ENCODE measurements around the gene PARVA.

DNA sequence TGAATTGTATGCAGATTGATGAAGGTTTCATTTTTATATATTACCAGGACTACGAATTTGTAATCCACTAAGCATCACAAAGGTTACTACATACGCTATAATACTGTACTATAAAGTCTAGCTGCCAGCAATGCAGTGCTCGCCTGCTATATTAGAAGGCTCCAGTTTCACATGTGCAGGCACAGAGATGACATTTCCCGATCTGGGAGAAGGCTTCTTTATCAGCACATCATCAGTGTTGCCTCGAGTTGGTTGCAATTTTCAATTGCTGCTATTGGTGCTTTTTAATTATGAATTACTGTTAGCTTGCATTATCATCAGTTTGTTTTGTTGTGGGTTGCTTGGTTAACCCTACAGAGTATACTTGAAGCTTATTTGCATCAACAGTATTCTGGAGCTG lies 153.6 kb downstream of the PARVA start:
- TF ChIP-seq, protein P1, sequence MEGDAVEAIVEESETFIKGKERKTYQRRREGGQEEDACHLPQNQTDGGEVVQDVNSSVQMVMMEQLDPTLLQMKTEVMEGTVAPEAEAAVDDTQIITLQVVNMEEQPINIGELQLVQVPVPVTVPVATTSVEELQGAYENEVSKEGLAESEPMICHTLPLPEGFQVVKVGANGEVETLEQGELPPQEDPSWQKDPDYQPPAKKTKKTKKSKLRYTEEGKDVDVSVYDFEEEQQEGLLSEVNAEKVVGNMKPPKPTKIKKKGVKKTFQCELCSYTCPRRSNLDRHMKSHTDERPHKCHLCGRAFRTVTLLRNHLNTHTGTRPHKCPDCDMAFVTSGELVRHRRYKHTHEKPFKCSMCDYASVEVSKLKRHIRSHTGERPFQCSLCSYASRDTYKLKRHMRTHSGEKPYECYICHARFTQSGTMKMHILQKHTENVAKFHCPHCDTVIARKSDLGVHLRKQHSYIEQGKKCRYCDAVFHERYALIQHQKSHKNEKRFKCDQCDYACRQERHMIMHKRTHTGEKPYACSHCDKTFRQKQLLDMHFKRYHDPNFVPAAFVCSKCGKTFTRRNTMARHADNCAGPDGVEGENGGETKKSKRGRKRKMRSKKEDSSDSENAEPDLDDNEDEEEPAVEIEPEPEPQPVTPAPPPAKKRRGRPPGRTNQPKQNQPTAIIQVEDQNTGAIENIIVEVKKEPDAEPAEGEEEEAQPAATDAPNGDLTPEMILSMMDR (IDR thresholded peaks at IDR 0.05): no peak
- TF ChIP-seq POLR2AphosphoS5 (IDR thresholded peaks at IDR 0.05): no peak
